GM15510 (cell line): ENCODE data around the gene UBASH3B.

Source experiments
- POLR2A ChIP-seq: IDR thresholded peaks from 3 replicates; pipeline ENCODE4 v1.6.1; 2011; ENCODE audit warnings: borderline replicate concordance; ENCODE audit not compliant: insufficient read length; ENCODE audit errors: extremely low read depth

UBASH3B gene

GRCh38 chr11:122663056-122663740, 7.7 kb downstream of the UBASH3B start:
- TF ChIP-seq POLR2A = no peak

DNA sequence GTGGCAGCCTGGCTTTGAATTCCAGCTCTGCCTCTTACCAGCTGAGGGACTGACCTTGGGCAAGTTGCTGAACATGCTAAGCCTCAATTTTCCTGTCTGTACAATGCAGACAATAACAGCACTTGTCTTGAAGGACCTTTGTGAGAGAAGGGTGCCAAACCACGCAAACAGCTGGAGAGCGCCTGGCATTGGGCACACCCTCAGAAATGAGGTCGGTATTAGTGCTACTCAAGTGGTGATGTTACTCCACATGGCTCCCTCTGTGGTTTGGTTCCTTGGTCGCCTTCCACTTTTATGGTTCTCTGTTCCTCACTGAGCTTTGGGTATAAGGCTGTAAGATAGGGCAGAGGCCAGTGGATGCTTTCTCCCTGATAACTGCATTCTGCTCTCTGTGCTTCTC, 8.2 kb downstream of the UBASH3B start:
- no peak for TF ChIP-seq POLR2A

DNA sequence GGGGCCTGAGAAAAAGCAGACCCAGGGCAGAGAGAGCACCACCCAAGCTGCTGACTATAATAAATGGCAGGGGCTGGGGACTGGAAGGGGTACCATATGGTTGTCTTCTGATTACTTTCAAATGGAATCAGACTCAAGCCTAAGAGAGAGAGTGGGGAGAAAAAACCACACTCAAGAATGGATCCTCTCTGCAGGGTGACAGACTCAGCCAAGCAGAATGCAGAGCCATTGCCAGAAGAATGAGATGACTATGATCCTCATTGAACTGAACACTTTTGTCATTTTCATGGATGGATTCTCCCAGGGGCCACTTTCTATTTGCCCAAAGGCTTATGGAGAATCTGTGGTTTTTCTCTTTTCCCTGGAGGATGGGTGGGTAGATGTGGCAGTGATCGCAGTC, 8.7 kb downstream of the UBASH3B start:
- no peak for TF ChIP-seq POLR2A

GRCh38 chr11:122665861-122666260, 10.3 kb downstream of the UBASH3B start:
- TF ChIP-seq POLR2A = no peak

- no peak for TF ChIP-seq POLR2A
Observed at GRCh38 chr11:122666743-122667142, 11.2 kb downstream of the UBASH3B start.

DNA sequence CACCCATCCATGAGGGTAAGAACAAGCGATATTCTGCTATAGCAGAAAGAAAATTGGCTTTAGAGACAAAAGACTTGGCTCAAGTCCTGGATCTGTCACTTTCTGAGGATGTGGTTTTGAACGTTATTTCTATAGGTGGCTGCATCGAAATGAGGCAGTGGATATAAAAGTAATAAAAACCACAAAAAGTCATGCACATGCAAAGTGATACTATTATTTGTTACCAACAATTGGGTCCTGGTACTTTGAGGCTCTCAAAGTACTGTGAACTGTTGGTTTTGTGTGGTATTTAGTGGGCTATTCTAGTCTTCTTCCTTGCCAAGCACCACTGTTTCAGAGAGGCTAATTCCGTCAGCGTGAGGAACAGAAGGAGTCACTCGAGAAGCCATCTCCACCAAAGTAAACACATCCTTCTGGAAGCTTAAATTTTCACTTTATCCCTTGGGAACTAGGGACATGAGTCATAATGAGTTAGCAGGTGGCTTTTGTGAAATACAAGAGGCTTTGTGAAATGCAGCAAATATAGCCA, 13.1 kb downstream of the UBASH3B start:
- no peak for TF ChIP-seq POLR2A

GRCh38 chr11:122670131-122670530, 14.6 kb downstream of the UBASH3B start:
- TF ChIP-seq POLR2A = no peak

- TF ChIP-seq POLR2A = no peak
Observed at GRCh38 chr11:122671400-122671891, 15.9 kb downstream of the UBASH3B start.

DNA sequence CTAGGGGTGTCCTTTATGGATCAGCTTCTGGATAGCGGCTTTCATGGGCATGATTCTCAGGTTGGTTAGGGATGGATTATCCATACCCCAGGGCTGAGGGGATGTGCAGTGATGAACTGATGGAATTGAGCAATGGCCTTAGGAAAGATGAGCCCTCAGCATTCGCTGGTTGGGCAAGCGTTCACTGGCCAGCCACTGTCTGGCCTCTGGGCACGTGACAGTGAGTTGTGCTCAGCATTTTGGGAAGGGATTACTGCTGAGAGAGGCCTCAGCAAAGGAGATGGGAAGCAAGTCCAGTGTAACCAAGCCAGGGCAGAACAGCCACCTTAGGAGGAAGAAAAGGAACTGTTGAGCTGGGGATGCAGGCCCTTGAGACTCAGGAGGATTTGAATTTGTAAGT, 17.4 kb downstream of the UBASH3B start:
- no peak for TF ChIP-seq POLR2A

- no peak for TF ChIP-seq POLR2A
Observed at GRCh38 chr11:122673701-122674100, 18.2 kb downstream of the UBASH3B start.

- TF ChIP-seq POLR2A = no peak
Observed at GRCh38 chr11:122676638-122677037, 21.1 kb downstream of the UBASH3B start.

DNA sequence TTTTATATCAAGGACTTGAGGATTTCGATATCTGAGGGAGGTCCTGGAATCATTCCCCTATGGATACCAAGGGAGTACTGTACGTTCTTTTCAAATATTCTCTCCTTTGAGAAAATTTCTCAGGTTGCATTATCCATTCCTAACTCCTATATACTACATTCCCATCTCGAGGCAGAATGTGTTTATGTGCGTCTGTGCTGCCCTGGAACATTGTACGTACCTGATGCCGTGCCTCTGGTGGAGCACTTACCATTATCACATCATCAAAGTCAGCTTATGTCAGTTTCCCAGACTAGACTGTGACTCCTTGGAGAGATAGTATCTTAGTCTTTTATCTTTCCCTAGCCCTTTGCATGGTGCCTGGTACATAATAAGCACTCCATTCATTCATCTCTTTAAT, 21.7 kb downstream of the UBASH3B start:
- TF ChIP-seq POLR2A = no peak

DNA sequence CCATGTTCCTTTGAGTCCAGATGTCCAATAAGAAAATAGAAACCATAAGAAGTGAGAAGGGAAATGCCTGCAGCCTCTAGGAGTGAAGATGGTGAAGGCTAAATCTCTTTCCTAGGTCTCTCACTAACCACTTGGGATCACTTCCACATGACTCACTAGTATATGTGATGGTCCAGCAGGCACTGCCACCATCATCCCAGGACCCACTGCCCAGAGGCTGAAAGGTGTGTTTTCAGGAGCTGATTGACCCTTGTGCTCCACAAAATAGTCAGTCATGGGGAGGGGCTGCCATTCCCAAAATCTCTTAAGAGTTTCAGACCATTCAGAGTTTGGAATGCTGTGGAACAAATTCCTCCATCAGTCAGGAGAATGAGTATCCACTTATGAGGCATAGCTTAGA, 22.9 kb downstream of the UBASH3B start:
- TF ChIP-seq POLR2A = no peak

DNA sequence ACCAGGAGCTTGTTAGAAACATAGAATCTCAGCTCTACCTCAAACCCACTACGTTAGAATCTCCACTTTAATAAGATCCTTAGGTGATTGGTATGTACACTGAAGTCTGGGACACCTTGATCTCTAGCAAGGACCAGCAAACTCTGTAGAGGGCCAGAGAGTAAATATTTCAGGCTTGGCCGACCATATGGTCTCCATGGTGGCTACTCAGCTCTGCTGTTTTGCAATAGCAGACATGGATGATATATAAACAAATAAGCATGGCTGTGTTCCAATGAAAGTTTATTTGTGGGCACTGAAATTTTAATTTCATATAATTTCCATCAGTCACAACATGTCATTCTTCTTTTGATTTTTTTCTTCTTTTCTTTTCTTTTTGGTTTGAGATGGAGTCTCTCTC, 23.9 kb downstream of the UBASH3B start:
- no peak for TF ChIP-seq POLR2A

- no peak for TF ChIP-seq POLR2A
Observed at GRCh38 chr11:122681070-122681469, 25.5 kb downstream of the UBASH3B start.

DNA sequence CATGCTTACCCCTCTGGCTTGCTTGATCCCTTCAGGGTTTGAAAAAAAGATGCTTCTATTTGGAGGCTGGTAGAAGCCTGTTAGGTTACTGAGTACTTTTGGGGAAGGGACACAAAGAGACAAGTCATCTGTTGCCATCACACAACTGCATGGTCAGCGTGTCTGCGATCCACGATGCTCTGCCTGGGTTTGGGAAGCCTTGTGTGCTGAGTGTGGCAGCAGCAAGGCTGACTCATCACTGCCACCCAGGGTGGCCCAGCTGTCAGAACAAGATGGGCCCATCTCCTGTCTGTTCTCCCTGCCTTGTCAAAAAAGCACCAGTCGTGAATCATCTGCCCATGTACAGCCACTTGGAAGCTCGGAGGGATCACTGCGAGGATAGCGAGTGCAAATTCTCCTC, 26.2 kb downstream of the UBASH3B start:
- TF ChIP-seq POLR2A = no peak
